ENCODE data around the gene SSTR3.

DNA sequence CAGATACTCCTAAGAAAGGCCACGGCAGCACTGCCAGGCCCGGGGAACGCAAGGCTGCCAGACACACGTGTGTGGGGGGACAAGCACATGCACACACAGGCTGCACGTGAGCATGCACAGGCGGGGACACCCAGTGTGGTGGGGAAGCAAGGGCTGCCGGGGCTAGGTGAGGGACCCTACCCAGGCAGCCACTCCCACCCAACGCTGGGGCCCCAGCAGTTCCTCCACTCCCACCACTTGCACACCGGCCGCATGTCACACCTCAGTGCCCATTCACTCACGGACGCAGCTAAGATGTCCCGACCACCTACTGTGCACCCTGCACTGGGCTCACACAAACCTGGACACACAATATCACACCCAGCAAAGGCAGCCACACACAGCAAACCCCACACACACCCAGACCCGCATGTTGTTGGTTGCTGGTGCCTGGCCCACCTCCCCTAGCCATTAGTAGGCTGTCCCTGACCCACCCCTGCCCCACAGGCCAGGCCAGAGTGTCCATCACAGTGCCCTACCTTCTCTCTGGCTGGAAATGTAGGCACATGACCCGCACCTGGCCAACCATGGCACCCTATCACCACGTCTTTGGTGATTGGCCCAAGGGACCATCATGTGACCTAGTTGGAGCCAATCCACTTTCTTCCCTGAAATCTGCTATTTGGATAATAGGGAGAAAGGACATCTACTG is 8.8 kb downstream of the SSTR3 start:
- TF ChIP-seq, protein P1, sequence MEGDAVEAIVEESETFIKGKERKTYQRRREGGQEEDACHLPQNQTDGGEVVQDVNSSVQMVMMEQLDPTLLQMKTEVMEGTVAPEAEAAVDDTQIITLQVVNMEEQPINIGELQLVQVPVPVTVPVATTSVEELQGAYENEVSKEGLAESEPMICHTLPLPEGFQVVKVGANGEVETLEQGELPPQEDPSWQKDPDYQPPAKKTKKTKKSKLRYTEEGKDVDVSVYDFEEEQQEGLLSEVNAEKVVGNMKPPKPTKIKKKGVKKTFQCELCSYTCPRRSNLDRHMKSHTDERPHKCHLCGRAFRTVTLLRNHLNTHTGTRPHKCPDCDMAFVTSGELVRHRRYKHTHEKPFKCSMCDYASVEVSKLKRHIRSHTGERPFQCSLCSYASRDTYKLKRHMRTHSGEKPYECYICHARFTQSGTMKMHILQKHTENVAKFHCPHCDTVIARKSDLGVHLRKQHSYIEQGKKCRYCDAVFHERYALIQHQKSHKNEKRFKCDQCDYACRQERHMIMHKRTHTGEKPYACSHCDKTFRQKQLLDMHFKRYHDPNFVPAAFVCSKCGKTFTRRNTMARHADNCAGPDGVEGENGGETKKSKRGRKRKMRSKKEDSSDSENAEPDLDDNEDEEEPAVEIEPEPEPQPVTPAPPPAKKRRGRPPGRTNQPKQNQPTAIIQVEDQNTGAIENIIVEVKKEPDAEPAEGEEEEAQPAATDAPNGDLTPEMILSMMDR (conservative IDR thresholded peaks at IDR 0.05 in 1 of 2, IDR thresholded peaks at IDR 0.05 in 1 of 2; ENCODE audit: low read depth in 1 of 2, low read length in 2 of 2): no peak
- TF ChIP-seq EZH2 (IDR thresholded peaks at IDR 0.05; ENCODE audit: low read length, missing control alignments): no peak
